GM18867 (cell line): ENCODE results near the gene PGA3.
A peak's percentile ranks its signal among the peaks of the same experiment; 100 is the strongest.
"Not testable (repeated sequence)": the region's sequence is repeated elsewhere in the genome, so short reads cannot be mapped to it uniquely, and the experiment has no call there.

Source experiments
- ATAC-seq: cut with Tn5 transposase; IDR thresholded peaks from one replicate; pipeline ENCODE4 v1.9.1; 2021; ENCODE audit warnings: mild to moderate bottlenecking, moderate library complexity; ENCODE audit not compliant: unreplicated experiment

PGA3 gene

DNA sequence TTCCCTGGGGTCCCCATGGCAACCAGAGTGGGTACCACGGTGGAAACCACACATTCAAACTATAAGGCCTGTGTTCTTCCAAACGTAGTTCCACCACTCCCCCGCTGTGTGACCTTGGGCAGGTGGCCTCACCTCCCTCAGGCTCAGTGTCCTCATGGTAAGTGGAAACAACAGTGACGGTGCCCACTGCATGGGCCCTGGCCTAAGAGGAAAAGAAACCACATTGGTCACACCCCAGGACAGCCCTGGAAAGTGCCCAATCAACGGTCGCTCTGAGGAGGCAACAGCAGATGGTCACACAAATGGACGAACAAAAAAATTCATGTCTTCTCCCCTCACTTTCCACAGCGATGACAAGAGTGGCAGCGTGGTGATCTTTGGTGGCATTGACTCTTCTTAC lies 44.8 kb downstream of the PGA3 start:
- not testable (repeated sequence) for ATAC-seq

DNA sequence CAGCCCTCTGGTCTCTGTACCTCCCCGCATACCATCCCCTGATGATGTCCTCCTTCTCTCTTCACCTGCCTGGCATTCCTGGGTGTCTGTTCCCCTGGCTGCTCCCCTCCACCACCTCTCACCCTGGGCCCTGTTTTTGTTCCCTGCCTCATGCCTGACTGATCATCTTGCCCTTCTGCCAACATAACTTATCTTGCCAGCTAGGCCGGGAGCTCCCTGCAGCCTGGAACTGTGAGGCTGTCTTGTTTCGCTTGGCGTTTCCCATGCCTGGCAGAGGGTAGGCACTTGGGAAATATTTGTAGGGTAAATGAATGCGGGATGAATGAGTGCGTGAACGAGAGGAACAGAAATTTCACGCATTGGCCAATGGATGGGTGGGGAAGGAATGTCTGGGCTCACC lies 45.9 kb downstream of the PGA3 start:
- ATAC-seq, result not testable (repeated sequence)

DNA sequence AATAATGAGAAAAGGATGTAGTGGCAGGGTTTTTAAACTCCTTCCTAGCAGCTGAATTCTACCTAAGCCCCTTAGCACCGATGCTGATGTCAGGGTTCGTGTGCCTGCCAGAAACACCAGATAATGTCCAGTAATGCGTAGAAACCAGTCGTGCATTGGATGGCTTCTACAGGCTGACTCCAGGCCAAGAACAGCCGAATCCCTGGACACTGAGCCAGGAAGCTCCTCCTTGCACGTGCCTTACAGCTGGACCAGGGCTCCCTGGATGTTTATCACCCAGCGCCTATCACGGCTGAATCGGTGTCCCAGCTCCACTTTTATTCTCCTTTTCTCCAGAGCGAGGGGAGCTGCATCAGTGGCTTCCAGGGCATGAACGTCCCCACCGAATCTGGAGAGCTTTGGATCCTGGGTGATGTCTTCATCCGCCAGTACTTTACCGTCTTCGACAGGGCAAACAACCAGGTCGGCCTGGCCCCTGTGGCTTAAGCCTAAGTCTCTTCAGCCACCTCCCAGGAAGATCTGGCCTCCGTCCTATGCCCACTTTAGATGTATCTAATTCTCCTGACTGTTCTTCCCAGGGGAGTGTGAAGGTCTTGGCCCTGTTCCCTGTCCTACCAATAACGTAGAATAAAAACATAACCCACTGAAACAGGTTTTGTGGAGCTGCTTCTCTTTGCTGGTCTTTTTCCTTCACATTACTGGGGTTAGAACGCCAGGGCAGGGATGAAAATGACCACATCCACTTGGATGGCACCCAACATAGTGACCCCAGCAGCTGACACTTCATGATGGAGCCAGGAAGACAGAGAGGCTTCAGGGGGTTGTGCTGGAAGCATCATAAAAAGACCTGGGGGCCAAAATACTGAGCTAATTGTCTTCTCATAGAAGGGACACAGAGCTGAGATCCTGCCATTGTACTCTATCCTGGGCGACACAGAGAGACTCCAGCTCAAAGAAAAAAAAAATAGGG lies 47.8 kb downstream of the PGA3 start:
- ATAC-seq, result not testable (repeated sequence)

DNA sequence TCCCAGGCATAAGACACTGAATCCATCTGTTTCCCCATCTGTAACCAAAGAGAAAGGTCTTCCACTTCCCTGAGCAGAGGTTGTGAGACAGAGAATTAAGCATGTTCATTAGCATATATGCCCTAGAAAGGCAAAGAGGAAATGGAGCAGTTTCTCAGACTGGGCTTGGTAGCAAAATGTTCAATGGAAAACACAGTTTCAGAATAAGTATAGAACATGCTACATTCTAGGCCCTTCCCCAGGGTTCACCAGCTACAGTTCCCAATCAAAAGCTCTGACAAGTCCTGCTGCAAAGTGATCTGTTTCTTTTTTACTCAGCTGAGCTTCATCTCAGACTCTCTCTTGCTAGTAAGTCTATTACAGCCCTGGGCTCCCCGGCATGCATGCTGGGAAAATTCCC lies 49.0 kb downstream of the PGA3 start:
- ATAC-seq, result not testable (repeated sequence)

DNA sequence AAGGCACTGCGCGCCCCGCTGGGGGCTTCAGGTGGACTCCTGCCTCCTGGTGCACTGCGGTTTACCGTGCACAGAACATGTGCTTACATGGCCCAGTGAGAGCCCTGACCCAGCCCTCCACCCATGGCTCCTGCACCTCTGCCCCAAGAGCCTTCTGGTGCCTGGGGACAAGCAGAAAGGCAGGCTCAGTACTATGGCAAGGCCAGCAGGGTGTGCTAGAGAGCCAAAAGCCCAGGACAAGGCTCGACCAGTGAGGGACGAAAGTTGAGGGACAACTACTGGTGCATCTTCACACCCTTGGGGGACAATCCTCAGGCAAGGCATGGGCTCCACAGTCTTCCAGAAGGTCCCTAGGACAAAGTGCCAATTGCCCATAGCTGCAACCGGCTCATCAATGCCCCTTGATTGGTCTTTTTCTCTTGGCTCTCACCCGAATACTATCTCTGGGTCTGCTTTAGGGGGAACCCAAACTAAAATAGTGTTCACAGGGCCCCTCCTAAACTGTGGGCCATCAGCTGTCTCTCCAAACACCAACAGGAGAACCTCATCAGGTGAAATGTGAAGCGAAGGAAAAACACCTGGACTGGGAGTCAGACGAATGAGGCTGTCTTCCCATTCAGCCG lies 51.2 kb downstream of the PGA3 start:
- ATAC-seq, result peak; percentile 76

DNA sequence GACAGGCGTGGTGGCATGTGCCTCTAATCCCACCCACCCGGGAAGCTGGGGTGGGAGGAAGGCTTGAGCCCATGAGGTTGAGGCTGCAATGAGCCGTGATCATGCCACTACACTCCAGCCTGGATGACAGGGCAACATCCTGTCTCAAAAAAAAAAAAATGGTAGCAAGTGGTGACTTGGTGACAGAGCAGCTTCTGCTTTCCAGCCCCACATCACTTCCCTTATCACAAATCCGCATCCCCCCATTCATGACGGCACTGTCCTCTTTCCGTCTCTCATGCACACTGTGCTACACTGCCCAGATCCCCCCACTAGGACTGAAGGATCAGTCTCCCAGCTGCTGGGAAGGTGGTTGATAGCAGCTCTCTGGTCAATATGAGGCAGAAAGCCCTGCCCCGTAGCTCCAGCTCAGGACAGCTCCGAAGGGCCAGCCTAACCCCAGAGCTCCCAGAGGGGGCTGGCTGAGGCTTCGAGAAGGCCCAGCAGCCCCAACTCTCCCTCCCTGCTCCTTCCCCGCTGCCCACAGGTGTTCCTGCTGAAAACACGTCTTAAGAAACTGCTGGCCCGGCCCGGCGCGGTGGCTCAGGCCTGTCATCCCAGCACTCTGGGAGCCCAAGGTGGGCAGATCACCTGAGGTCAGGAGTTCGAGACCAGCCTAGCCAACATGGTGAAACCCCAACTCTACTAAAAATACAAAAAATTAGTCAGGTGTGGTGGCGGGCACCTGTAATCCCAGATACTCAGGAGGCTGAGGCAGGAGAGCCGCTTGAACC lies 53.6 kb downstream of the PGA3 start:
- no peak for ATAC-seq

DNA sequence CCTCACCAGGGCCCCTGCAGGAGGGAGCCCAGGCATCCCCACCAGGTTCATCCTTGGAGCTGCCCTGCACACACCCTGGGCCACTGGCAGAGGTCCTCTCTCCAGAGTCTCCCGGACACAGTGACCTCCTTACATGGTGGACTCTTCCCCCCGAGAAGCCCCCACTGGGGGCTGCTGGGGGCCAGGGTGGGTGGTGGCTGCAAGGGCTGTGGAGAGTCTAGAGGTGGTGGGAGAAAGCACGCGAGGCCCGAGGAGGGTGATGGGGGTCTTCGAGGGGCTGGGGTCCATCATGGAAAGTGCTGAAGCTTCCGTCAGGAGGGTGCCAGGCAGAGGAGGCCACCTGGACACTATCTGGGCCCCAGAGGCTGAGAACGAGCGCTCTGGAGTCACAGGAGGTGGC lies 55.2 kb downstream of the PGA3 start:
- no peak for ATAC-seq

DNA sequence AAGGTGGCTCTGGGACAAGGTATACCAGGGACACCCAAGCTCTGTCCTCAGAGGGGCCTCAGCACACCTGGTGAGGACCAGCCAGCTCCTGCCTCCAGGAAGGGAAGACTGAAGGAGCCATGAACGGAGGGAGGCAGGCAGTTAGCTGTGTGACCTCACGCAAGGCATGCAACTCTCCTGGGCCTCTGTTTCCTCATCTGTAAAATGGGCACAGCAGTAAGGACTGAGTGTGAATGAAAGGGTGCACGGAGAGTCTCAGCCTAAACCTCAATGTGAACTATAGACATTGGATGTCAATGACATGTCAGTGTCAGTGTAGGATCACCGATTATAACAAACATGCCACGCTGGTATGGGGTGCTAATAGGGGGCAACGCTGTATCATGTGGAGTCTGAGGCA lies 56.0 kb downstream of the PGA3 start:
- ATAC-seq, result no peak
